HG02678 (cell line): ENCODE results near the gene HMBS.

Source experiments
- ATAC-seq: cut with Tn5 transposase; IDR thresholded peaks from one replicate; pipeline ENCODE4 v1.9.1; 2021; ENCODE audit warnings: mild to moderate bottlenecking, moderate library complexity; ENCODE audit not compliant: unreplicated experiment

HMBS gene

DNA sequence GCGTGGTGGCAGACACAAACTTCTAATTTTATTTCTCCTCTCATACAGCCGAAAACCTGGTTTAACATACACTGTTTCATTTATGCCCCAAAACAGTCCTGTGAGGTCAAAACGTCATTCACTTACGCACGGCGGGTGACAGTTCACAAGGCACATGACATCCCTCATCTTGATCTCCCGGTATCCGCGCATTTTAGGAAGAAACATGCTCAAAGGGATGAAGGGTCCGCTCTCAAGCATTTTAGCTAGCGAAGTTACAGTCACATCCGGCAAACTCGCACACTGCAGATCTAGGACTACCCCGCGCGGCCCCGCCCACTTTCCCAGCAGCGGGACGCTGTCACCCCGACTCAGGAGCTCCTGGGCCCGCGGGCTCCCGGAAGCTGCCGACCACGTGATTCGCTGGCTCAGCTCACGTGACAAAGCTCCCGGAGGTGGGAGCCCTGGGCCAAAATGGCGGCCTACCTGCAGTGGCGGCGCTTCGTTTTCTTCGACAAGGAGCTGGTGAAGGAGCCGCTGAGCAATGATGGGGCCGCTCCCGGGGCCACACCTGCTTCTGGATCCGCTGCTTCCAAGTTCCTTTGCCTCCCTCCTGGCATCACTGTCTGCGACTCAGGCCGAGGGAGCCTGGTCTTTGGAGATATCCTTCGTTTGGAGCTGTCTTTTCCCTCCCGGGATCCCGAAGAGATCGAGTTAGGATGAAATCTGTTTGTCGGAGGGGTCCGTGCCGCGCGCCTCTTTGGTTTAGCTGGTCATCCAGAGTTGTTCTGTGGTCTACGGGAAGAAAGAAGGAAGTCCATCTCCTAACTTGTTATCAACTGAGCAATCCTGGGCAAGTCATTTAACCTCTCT is 17.1 kb upstream of the HMBS start, which contains the start of gene VPS11:
VPS11 (plus strand) TSS at position 448 of the 852 bp plus-strand sequence; CDS start at position 454, 6 bp downstream.
- peak; percentile 96 for ATAC-seq

DNA sequence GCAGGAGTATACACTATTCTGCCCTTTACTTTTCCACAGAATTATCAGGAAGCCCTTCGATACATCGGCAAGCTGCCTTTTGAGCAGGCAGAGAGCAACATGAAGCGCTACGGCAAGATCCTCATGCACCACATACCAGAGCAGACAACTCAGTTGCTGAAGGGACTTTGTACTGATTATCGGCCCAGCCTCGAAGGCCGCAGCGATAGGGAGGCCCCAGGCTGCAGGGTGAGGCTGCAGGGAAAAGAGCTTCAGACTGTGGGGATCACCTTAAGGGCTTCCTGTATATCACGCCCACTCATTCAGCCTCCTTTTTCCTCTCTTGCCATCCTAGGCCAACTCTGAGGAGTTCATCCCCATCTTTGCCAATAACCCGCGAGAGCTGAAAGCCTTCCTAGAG is 6.8 kb upstream of the HMBS start:
- ATAC-seq = no peak

DNA sequence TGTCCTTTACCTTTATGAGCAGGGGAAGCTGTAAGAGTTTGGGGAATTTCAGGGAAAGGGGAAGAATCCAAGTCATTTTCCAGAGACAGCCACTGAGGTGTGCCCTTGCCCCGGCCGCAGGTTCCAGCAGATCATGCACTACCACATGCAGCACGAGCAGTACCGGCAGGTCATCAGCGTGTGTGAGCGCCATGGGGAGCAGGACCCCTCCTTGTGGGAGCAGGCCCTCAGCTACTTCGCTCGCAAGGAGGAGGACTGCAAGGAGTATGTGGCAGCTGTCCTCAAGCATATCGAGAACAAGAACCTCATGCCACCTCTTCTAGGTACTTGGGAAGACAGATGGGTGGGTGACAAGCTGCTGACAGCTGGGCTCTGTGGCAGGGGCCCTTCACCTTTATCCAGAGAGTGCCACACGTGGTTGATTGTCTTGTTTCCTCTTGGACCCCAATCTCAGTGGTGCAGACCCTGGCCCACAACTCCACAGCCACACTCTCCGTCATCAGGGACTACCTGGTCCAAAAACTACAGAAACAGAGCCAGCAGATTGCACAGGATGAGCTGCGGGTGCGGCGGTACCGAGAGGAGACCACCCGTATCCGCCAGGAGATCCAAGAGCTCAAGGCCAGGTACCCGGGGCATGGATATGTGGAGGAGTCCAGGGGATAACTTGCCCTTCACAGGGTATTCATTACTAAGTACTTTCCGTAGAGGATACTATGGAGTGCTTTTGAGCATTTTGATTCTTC is 5.8 kb upstream of the HMBS start:
- ATAC-seq = no peak

DNA sequence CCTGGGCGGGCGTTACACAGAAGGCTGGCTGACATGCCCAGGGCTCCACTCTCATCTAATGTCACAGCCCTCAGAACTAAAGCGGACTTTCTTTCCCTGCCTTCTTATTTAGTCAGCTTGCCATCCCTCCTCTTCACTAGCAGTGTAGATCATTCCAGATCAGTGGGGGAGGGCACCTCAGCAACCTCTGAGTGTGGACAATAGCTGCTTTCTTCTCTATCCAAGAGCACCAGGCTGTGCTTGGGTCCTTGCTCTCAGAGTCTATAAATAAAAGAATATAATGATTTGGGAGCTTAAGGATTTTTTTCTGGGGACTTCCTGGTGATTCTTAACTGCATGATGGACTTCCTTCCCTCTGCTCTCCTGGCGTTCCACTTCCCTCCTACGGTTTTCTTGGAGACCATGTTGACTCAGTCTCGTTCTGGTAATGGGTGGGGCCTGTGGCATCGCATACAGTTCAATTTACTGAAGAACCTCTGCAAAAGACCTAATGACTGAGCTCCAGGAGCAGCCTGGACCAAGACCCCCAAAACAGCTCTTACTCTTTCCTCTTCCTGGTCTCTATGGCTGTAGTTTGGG is 2.9 kb upstream of the HMBS start:
- no peak for ATAC-seq

DNA sequence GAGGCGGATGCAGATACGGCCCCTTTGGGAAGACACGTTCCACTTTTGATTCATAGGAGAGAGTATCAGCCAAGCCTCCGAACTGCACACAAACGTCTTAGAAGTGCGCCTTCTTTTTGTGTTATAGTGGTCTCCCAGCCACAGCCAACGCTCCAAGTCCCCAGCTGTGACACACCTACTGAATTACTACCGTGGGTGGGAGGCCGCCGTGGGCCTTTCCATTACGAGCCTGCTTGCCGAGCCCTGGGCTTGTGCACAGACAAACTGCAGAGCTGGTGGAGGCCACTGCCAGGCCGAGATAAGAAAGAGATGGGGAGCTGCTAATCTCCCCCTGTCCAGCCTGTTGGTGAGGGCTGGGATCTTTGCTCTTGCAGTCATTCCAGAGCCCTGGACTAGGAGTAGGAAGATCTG is 761 bp downstream of the HMBS start:
- peak; percentile 10 for ATAC-seq

DNA sequence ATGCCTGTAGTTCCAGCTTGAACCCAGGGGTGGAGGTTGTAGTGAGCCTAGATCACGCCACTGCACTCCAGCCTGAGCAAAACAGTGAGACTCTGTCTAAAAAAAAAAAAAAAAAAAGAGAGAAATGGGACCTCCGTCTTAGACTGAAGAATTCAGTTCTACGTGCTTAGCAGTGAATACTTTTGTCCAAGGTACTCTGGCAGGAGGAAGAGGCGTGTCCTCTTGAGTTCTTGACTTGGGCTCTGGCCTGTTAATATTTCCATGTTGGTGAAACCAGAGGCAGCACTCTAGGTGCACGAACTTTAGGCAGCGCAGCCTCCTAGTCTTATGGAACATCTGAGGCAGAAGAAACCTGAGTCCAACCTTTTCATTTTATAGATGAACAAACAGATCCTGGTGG is 2.4 kb downstream of the HMBS start:
- ATAC-seq = no peak

DNA sequence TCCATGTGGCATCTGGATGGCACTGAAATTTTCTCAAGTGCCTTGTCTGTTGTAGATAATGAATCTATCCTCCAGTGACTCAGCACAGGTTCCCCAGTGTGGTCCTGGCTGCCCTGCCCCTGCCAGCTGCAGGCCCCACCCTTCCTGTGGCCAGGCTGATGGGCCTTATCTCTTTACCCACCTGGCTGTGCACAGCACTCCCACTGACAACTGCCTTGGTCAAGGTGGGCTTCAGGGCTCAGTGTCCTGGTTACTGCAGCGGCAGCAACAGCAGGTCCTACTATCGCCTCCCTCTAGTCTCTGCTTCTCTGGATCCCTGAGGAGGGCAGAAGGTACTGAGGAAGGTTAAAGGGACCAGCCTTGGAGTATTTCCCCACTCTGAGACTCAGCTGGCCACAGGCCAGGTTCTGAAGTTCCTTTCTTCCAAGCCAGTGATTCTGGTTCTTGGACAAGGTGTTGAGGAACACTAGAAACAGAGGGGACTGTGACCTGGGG is 3.1 kb downstream of the HMBS start:
- ATAC-seq = no peak

DNA sequence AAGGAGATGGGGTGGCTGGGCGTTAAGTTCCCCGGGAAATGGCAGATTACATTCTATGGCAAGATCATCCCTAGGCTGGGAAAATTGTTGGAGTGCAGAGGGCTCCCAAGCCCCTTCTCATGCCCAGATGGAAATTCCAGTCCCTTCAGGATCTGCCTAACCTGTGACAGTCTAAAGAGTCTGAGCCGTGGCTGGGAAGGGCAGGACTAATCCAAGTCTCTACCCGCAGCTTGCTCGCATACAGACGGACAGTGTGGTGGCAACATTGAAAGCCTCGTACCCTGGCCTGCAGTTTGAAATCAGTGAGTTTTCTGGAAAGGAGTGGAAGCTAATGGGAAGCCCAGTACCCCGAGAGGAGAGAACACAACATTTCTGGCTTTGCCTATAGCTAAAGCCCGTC is 3.7 kb downstream of the HMBS start:
- no peak for ATAC-seq

DNA sequence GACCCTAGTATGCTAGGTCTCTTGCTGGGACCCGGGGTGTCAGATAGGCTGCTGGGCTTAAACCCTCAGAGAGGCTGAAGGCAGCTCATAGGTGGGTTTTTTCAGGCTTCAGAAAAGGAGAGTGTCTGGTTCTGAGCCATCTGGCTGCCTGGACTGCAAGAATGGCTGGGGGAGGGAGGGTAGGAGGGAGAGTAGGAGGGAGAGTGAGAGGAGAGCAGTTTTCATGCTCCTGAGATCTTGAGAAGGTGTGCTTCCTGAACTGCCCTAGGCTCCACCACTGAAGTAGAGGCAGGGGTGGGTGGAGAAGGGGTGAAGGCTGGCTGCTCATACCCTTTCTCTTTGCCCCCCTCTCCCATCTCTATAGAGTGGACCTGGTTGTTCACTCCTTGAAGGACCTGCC is 4.6 kb downstream of the HMBS start:
- no peak for ATAC-seq

DNA sequence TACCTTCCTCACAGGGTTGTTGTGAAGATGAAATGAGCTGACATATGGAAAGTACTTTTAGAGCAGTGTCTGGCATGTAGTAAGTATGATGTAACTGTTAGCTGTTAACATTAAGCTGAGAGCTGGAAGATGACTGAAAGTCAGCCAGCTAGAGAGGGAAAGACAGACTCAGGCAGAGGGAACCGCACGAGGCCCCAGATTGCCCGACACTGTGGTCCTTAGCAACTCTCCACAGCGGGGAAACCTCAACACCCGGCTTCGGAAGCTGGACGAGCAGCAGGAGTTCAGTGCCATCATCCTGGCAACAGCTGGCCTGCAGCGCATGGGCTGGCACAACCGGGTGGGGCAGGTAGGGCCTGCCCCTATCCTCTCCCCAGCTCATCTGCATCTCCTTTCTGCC is 6.5 kb downstream of the HMBS start:
- no peak for ATAC-seq

DNA sequence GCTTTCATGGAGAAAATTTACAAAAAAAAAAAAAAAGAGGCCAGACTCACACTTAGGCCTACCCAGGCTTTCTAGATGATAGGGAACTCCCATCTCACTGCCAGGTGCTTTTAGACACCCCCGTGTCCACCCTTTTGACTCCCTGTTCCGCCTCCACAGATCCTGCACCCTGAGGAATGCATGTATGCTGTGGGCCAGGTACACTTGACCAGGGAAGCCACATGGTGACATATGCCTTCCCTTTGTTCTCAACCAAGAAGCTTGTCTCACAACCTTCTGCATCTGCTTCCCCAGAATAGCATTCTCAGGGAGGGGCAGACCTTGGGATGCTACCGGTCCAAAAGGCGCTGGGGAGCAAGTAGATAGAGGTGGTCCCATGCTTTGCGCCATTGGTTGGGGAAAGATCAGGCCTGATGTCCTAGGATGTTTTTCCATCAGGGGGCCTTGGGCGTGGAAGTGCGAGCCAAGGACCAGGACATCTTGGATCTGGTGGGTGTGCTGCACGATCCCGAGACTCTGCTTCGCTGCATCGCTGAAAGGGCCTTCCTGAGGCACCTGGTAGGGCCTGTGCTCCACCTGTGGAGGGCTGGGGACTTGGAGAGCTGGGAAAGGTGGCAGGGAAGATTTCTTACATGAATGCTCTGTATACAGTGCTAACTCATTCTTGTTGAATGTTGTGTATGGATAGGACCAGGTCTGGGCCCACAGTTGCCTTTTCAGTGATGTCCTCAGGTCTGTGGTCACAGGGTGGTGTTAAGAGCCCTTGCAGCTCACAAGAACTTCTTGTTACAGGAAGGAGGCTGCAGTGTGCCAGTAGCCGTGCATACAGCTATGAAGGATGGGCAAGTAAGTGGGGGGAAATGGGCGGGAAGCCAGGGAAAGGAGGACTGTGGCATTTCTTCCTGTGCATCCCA is 7.5 kb downstream of the HMBS start:
- ATAC-seq = no peak

DNA sequence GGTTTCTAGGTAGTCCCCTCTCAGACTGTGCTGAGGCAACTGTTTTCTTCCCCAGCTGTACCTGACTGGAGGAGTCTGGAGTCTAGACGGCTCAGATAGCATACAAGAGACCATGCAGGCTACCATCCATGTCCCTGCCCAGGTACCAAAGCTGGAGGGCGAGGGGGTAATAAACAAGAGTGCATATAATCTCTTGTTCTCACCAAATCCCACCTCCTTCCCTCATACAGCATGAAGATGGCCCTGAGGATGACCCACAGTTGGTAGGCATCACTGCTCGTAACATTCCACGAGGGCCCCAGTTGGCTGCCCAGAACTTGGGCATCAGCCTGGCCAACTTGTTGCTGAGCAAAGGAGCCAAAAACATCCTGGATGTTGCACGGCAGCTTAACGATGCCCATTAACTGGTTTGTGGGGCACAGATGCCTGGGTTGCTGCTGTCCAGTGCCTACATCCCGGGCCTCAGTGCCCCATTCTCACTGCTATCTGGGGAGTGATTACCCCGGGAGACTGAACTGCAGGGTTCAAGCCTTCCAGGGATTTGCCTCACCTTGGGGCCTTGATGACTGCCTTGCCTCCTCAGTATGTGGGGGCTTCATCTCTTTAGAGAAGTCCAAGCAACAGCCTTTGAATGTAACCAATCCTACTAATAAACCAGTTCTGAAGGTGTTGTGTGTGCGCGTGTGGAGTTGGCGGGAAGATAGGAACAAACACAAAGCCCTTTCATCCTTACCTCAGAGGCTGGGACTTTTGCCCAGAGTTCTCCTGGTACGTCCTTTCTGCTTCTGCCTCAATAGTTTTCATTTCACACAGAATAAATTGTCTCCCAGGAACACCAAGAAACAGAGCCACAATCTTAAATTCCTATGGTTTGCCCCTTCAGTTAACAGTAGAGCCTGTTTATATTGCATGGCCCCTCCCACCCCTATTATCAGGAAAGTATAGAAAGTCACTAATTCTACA is 8.5 kb downstream of the HMBS start:
- ATAC-seq = no peak

DNA sequence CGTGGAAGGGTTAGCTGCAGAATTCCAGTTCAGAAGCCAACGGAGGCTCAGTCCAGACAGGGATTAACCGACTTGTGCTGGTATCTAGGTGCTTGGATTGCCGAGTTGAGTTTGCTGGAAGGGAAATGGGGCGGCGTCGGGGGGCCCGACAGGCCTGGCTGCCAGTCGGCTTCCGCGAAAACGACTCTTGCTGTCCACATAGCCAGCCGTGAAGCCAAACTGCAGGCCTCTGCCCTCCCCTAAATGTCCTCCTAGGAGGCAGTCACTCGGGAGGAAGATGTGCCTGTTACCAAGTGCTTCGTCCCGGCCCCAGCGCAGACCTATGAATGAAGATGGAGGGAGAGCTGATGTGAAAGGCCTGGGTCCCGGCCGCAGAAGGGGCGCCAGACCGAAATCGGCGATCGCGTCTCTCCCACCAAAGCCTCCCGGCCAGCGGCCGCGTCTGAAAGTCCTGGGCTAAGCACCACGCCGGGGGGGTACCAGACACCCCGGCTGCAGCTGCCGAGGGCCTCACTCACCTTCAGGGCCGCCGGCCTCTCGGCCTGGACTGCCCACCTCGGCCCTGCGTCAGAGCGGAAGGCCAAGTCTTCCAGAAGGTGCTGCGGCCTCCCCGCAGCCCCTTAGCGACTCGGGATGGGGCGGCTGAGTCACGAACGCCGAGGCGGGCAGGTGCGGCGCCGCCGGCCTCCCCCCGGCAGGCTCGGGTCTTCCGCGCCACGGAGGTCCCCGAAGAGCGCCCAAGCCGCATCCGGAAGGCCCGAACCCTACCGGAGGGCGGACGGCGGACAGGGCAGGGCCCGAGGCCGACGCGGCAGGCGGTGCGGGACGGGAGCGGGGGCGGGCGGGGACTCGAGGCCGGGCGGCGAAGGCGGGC is 9.5 kb downstream of the HMBS start:
- peak; percentile 1 for ATAC-seq

DNA sequence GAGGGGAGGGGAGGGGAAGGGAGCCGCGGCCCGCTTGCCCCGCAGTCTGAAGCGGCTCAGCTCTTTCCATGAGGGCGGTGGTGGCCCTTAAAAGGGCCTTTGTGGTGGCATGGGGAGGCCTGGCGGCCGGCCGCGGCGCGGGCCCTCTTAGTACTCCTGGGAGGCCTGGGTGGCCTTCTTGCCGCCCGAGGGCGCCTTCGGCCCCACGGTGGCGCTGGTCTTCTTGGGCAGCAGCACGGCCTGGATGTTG is 10.1 kb downstream of the HMBS start:
- peak; percentile 38 for ATAC-seq

DNA sequence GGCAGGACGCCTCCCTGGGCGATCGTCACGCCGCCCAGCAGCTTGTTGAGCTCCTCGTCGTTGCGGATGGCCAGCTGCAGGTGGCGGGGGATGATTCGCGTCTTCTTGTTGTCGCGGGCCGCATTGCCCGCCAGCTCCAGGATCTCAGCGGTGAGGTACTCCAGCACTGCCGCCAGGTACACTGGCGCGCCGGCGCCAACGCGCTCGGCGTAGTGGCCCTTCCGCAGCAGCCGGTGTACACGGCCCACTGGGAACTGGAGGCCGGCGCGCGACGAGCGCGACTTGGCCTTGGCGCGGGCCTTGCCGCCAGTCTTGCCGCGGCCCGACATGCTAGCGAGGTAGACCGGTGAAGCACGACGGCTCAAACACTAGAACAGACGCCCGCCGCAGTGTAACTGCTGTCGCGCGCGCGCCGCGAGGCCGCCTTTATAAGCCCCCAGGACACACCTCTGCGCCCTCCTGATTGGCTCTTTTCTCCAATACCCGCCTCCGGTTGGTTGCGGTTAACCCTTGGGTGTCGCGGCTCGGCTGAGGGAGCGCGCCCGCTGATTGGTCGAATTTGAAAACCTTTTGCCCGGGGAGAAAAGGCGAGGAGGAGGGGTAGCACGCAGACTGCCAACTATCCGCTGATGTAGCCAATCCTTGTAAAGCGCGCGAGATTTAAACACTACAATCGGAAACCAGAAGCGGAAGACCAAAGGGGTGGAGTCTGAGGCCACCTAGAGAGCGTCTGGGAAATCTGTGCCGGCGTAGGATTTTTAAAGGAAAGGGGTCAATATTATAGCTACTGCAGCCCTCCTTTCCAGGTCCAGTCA is 10.6 kb downstream of the HMBS start:
- peak; percentile 87 for ATAC-seq

DNA sequence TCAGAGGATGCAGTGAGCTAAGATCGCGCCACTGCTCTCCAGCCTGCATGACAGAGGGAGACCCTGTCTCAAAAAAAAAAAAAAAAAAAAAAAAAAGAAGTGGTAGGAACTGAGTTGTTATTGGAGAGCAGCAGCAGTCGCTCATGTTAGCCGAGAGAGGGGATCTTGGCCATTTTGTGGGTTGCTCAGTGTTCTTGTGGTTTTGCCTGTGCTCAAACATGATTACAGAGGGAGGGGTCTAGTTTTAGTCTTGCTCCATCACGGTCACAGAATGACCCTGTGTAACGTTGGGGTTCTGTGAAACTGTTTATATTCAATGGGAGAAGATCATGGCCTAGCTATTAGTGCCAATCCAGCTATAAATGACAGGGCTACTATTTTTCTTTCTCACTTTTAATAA is 15.0 kb downstream of the HMBS start:
- no peak for ATAC-seq

DNA sequence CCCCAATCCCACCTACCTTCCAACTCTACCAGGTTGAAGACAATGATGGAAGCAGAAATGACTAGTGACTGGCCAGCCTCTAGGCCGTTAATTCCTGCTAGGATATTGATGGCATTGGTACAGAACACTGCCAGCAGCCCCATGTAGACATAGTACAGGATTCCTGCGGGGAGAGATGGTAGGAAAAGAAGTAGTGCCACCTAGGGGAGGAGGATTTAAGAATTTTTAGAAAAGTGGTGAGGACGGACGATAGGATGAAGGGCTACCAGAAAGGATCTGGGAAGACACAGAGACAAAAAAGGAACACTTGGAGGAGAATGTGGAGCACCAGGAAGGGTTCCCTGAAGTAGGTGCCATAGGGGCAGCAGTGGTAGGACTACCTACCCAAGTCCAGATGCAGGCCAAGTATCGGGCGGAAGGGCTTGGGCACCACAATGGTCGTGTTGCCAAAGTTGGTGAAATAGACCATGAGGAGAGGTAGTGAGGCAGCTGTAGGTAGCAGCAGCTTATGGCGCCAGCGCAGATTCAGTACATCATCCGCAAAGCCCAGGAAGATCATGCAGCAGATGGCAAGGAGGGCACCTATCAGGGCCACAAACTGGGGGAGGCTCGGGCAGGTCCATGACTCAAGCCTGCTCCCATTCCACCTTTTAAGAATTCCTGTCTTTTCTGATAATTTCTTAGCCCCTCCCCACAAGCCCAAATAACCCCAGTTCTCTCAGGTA is 15.7 kb downstream of the HMBS start:
- ATAC-seq = no peak
